SK-N-SH treated with all-trans-retinoic acid at 6 μM for 48 hours (cell line): ENCODE data around the gene BLOC1S1.

Experiments
- ATAC-seq: fragments of 200-7000 bp; cut with Tn5 transposase; 3 replicates; pipeline ENCODE4 v1.9.1; 2020; ENCODE audit warnings: mild to moderate bottlenecking, moderate library complexity
- ARNTL ChIP-seq: fragments of 450-650 bp; formaldehyde crosslinking; IDR thresholded peaks from 2 replicates; pipeline ENCODE4 v1.5.0; 2020; ENCODE audit warnings: low read depth, mild to moderate bottlenecking, moderate library complexity, borderline replicate concordance
- BACH2 ChIP-seq: fragments of 250-450 bp; sonication (Bioruptor Pico); IDR thresholded peaks from 2 replicates; pipeline ENCODE4 v1.9.0; 2021; ENCODE audit warnings: mild to moderate bottlenecking, borderline replicate concordance
- CREB5 ChIP-seq: fragments of 250-450 bp; sonication (Bioruptor Pico); IDR thresholded peaks from 2 replicates; pipeline ENCODE4 v1.5.1; 2020; ENCODE audit warnings: low read depth, mild to moderate bottlenecking, moderate library complexity
- CSDC2 ChIP-seq: fragments of 250-450 bp; sonication (Bioruptor Pico); IDR thresholded peaks from 2 replicates; pipeline ENCODE4 v1.5.0; 2020; ENCODE audit warnings: mild to moderate bottlenecking, moderate library complexity
- CSRNP3 ChIP-seq: fragments of 250-450 bp; sonication (Bioruptor Pico); IDR thresholded peaks from 2 replicates; pipeline ENCODE4 v1.5.1; 2021; ENCODE audit warnings: mild to moderate bottlenecking, moderate library complexity
- ESRRG ChIP-seq: fragments of 250-450 bp; sonication (Bioruptor Pico); IDR thresholded peaks from 2 replicates; pipeline ENCODE4 v1.6.1; 2021; ENCODE audit warnings: mild to moderate bottlenecking
- GLIS3 ChIP-seq: fragments of 250-450 bp; sonication (Bioruptor Pico); IDR thresholded peaks from 2 replicates; pipeline ENCODE4 v1.5.0; 2020; ENCODE audit warnings: mild to moderate bottlenecking, moderate library complexity
- ISL1 ChIP-seq: fragments of 250-450 bp; sonication (Bioruptor Pico); IDR thresholded peaks from 2 replicates; pipeline ENCODE4 v2.1.2; 2022; ENCODE audit warnings: mild to moderate bottlenecking, moderate library complexity
- OSR1 ChIP-seq: fragments of 250-450 bp; sonication (Bioruptor Pico); IDR thresholded peaks from 2 replicates; pipeline ENCODE4 v1.8.0; 2022; ENCODE audit warnings: moderate library complexity, mild to moderate bottlenecking, inconsistent platforms
- PATZ1 ChIP-seq: fragments of 250-450 bp; sonication (Bioruptor Pico); IDR thresholded peaks from 2 replicates; pipeline ENCODE4 v1.8.0; 2020; ENCODE audit warnings: mild to moderate bottlenecking, moderate library complexity, borderline replicate concordance
- PPARA ChIP-seq: fragments of 250-450 bp; sonication (Bioruptor Pico); IDR thresholded peaks from 2 replicates; pipeline ENCODE4 v1.5.0; 2020; ENCODE audit warnings: mild to moderate bottlenecking, borderline replicate concordance
- RARB ChIP-seq: fragments of 250-450 bp; sonication (Bioruptor Pico); IDR thresholded peaks from 2 replicates; pipeline ENCODE4 v1.8.0; 2021; ENCODE audit warnings: mild to moderate bottlenecking, moderate library complexity
- SNAI2 ChIP-seq: fragments of 250-450 bp; sonication (Bioruptor Pico); IDR thresholded peaks from 2 replicates; pipeline ENCODE4 v1.5.0; 2020; ENCODE audit warnings: mild to moderate bottlenecking, moderate library complexity
- TCF4 ChIP-seq: fragments of 250-450 bp; sonication (Bioruptor Pico); IDR thresholded peaks from 2 replicates; pipeline ENCODE4 v1.8.0; 2021; ENCODE audit warnings: mild to moderate bottlenecking, moderate library complexity, borderline replicate concordance
- TOX ChIP-seq: fragments of 250-450 bp; sonication (Bioruptor Pico); IDR thresholded peaks from 2 replicates; pipeline ENCODE4 v1.8.0; 2021; ENCODE audit warnings: mild to moderate bottlenecking, moderate library complexity, borderline replicate concordance
- TSHZ2 ChIP-seq: fragments of 250-450 bp; sonication (Bioruptor Pico); IDR thresholded peaks from 2 replicates; pipeline ENCODE4 v1.5.0; 2020; ENCODE audit warnings: mild to moderate bottlenecking, moderate library complexity
- ZC3H10 ChIP-seq: fragments of 250-450 bp; sonication (Bioruptor Pico); IDR thresholded peaks from 2 replicates; pipeline ENCODE4 v1.5.1; 2021; ENCODE audit warnings: mild to moderate bottlenecking, moderate library complexity
- ZFP3 ChIP-seq: fragments of 250-450 bp; sonication (Bioruptor Pico); IDR thresholded peaks from 2 replicates; pipeline ENCODE4 v1.5.0; 2020; ENCODE audit warnings: mild to moderate bottlenecking, moderate library complexity
- ZFP30 ChIP-seq: fragments of 450-650 bp; formaldehyde crosslinking; IDR thresholded peaks from 2 replicates; pipeline ENCODE4 v1.5.0; 2022; ENCODE audit warnings: mild to moderate bottlenecking, moderate library complexity
- ZNF565 ChIP-seq: fragments of 450-650 bp; formaldehyde crosslinking; conservative IDR thresholded peaks from 2 replicates; pipeline ENCODE4 v1.5.0; 2020; ENCODE audit warnings: low read depth, mild to moderate bottlenecking, moderate library complexity
- ZNF70 ChIP-seq: fragments of 450-650 bp; formaldehyde crosslinking; IDR thresholded peaks from 2 replicates; pipeline ENCODE4 v1.5.0; 2020; ENCODE audit warnings: mild to moderate bottlenecking, moderate library complexity
- ZNF8 ChIP-seq: fragments of 450-650 bp; formaldehyde crosslinking; IDR thresholded peaks from 2 replicates; pipeline ENCODE4 v1.5.0; 2020; ENCODE audit warnings: mild to moderate bottlenecking, moderate library complexity

The BLOC1S1 gene

GRCh38 chr12:55734595-55734994 is 18.7 kb downstream of the BLOC1S1 start:
- no peak for TF ChIP-seq ARNTL (CRISPR knock-in tag)
- TF ChIP-seq CSDC2 (CRISPR knock-in tag) = no peak
- TF ChIP-seq GLIS3 (CRISPR knock-in tag) = no peak
- TF ChIP-seq TCF4 = no peak
- no peak for TF ChIP-seq ZFP3
- TF ChIP-seq ZNF70 (CRISPR knock-in tag) = no peak
- no peak for TF ChIP-seq ESRRG (CRISPR knock-in tag)
- TF ChIP-seq TOX (CRISPR knock-in tag) = no peak
- no peak for TF ChIP-seq RARB (CRISPR knock-in tag)
- TF ChIP-seq ISL1 = no peak
- no peak for TF ChIP-seq SNAI2 (CRISPR knock-in tag)
- TF ChIP-seq PATZ1 (CRISPR knock-in tag) = no peak
- no peak for TF ChIP-seq ZNF565 (CRISPR knock-in tag)
- no peak for TF ChIP-seq PPARA (CRISPR knock-in tag)
- no peak for TF ChIP-seq ZNF8 (CRISPR knock-in tag)
- no peak for ATAC-seq

- TF ChIP-seq CSRNP3 (no peak), ZNF565 (CRISPR knock-in tag) (no peak), ESRRG (CRISPR knock-in tag) (no peak), TOX (CRISPR knock-in tag) (no peak), ARNTL (CRISPR knock-in tag) (no peak), CREB5 (no peak), CSDC2 (CRISPR knock-in tag) (no peak)
Measured at GRCh38 chr12:55736076-55736475, 20.2 kb downstream of the BLOC1S1 start.

GRCh38 chr12:55736780-55737580 is 21.1 kb downstream of the BLOC1S1 start:
- peak; percentile 82 for ATAC-seq
- no peak for TF ChIP-seq PATZ1 (CRISPR knock-in tag)
- no peak for TF ChIP-seq ZC3H10 (CRISPR knock-in tag)
- no peak for TF ChIP-seq PPARA (CRISPR knock-in tag)
- no peak for TF ChIP-seq ZFP30
- no peak for TF ChIP-seq ZNF70 (CRISPR knock-in tag)
- no peak for TF ChIP-seq BACH2 (CRISPR knock-in tag)
- no peak for TF ChIP-seq ZFP3
- no peak for TF ChIP-seq ZNF565 (CRISPR knock-in tag)
- TF ChIP-seq ESRRG (CRISPR knock-in tag) = no peak
- TF ChIP-seq CSDC2 (CRISPR knock-in tag) = no peak
- no peak for TF ChIP-seq OSR1 (CRISPR knock-in tag)
- TF ChIP-seq TSHZ2 = no peak
- TF ChIP-seq, all 23 proteins: peak for 0

More at GRCh38 chr12:55736076-55736475, 20.2 kb downstream of the BLOC1S1 start:
- no peak for ATAC-seq
